Sigmoid colon (tissue), 4 donors: Measurements from ENCODE around the gene CEP164.

Source experiments
- POLR2A ChIP-seq, 2 donors: fragments of 450-650 bp; IDR thresholded peaks; one replicate each; pipeline ENCODE4 v1.6.1; 2016; ENCODE audit warnings: antibody characterized with exemption in 2 of 2, mild to moderate bottlenecking in 2 of 2, moderate library complexity in 2 of 2
- POLR2AphosphoS5 ChIP-seq, 4 donors: sonication (generic); formaldehyde crosslinking; IDR thresholded peaks; one replicate each; pipeline ENCODE4 v1.6.1; 2017; ENCODE audit warnings: antibody characterized with exemption in 4 of 4
- TF ChIP-seq, protein P1 (sequence below), 4 experiments: fragments of 450-650 bp in 3 of 4; fragments of 200-600 bp in 1 of 4; IDR thresholded peaks; one replicate each; pipeline ENCODE4 v1.5.1; 2016 to 2019; ENCODE audit warnings: antibody characterized with exemption in 4 of 4, mild to moderate bottlenecking in 3 of 4, moderate library complexity in 2 of 4

- TF ChIP-seq POLR2A (IDR thresholded peaks at IDR 0.05) = no peak
- TF ChIP-seq, protein P1, sequence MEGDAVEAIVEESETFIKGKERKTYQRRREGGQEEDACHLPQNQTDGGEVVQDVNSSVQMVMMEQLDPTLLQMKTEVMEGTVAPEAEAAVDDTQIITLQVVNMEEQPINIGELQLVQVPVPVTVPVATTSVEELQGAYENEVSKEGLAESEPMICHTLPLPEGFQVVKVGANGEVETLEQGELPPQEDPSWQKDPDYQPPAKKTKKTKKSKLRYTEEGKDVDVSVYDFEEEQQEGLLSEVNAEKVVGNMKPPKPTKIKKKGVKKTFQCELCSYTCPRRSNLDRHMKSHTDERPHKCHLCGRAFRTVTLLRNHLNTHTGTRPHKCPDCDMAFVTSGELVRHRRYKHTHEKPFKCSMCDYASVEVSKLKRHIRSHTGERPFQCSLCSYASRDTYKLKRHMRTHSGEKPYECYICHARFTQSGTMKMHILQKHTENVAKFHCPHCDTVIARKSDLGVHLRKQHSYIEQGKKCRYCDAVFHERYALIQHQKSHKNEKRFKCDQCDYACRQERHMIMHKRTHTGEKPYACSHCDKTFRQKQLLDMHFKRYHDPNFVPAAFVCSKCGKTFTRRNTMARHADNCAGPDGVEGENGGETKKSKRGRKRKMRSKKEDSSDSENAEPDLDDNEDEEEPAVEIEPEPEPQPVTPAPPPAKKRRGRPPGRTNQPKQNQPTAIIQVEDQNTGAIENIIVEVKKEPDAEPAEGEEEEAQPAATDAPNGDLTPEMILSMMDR (IDR thresholded peaks at IDR 0.05) = no peak
- TF ChIP-seq POLR2AphosphoS5 (IDR thresholded peaks at IDR 0.05) = no peak
These were observed 30.8 kb upstream of the CEP164 start for GRCh38 chr11:117296881-117297280.
